Liver (tissue), 9 donors: ENCODE measurements around the gene CDH26. TPM values are rescaled to one million over a fixed set of nuclear protein-coding genes. Genes with fewer than 3 reads are reported as not detected.

Experiments used
- DNase-seq: peaks from one replicate; pipeline ENCODE4 v3.0.0-alpha.2; 2017; ENCODE audit warnings: low spot score
- H3K27ac ChIP-seq, 2 donors: one replicate each; pipeline ENCODE4 v1.7.0; 2013; ENCODE audit warnings: inconsistent platforms in 2 of 2, low read length in 2 of 2, control low read depth in 1 of 2, low read depth in 1 of 2, mild to moderate bottlenecking in 1 of 2
- H3K27me3 ChIP-seq, 4 donors: one replicate each; pipeline versions ENCODE4 v1.6.1 to v1.7.0; 2013; ENCODE audit warnings: low read length in 3 of 4, inconsistent platforms in 1 of 4, mild to moderate bottlenecking in 1 of 4, moderate library complexity in 1 of 4; ENCODE audit not compliant: control insufficient read depth in 4 of 4, insufficient read depth in 4 of 4
- H3K36me3 ChIP-seq, 4 donors: one replicate each; pipeline versions ENCODE4 v1.6.1 to v1.7.0; 2013; ENCODE audit warnings: low read length in 3 of 4, mild to moderate bottlenecking in 3 of 4, low read depth in 1 of 4, moderate library complexity in 1 of 4; ENCODE audit not compliant: control insufficient read depth in 4 of 4, insufficient read depth in 3 of 4
- H3K4me1 ChIP-seq, 4 donors: one replicate each; pipeline versions ENCODE4 v1.6.1 to v1.7.0; 2013; ENCODE audit warnings: low read length in 3 of 4, mild to moderate bottlenecking in 3 of 4, moderate library complexity in 1 of 4; ENCODE audit not compliant: control insufficient read depth in 4 of 4, insufficient read depth in 4 of 4
- H3K4me3 ChIP-seq, 3 donors: one replicate each; pipeline versions ENCODE4 v1.6.1 to v1.7.0; 2013; ENCODE audit warnings: low read length in 3 of 3, control low read depth in 1 of 3, low read depth in 1 of 3, mild to moderate bottlenecking in 1 of 3
- H3K9ac ChIP-seq, 2 donors: one replicate each; pipeline ENCODE4 v1.7.0; 2013; ENCODE audit warnings: low read length in 2 of 2, mild to moderate bottlenecking in 2 of 2, moderate library complexity in 2 of 2, control low read depth in 1 of 2, low read depth in 1 of 2
- H3K9me3 ChIP-seq, 4 donors: one replicate each; pipeline versions ENCODE4 v1.6.1 to v1.7.0; 2013; ENCODE audit warnings: low read length in 3 of 4; ENCODE audit not compliant: control insufficient read depth in 4 of 4
- ATF3 ChIP-seq: IDR thresholded peaks from 2 replicates; pipeline ENCODE4 v1.6.1; 2016; ENCODE audit warnings: antibody characterized with exemption
- CTCF ChIP-seq: fragments of 150-350 bp; IDR thresholded peaks from 2 replicates; pipeline ENCODE4 v1.5.1; 2017; ENCODE audit warnings: improper control_type of control experiment, low read depth, low read length; ENCODE audit not compliant: missing input control
- EGR1 ChIP-seq, 2 donors: IDR thresholded peaks; 2 replicates each; pipeline ENCODE4 v1.6.1; 2016 to 2018; ENCODE audit warnings: antibody characterized with exemption in 2 of 2, low read depth in 2 of 2
- FOXA1 ChIP-seq: IDR thresholded peaks from 2 replicates; pipeline ENCODE4 v1.6.1; 2016; ENCODE audit warnings: antibody characterized with exemption
- FOXA2 ChIP-seq: IDR thresholded peaks from 2 replicates; pipeline ENCODE4 v1.6.1; 2016; ENCODE audit warnings: antibody characterized with exemption
- GABPA ChIP-seq, 2 donors: IDR thresholded peaks in 1 of 2; conservative IDR thresholded peaks in 1 of 2; 2 replicates each; pipeline ENCODE4 v1.6.1; 2016; ENCODE audit warnings: antibody characterized with exemption in 2 of 2, mild to moderate bottlenecking in 1 of 2, moderate library complexity in 1 of 2
- HNF4A ChIP-seq, 2 donors: conservative IDR thresholded peaks; 2 replicates each; pipeline ENCODE4 v1.6.1; 2016; ENCODE audit warnings: antibody characterized with exemption in 2 of 2, mild to moderate bottlenecking in 2 of 2
- HNF4G ChIP-seq: IDR thresholded peaks from 2 replicates; pipeline ENCODE4 v1.6.1; 2016; ENCODE audit warnings: antibody characterized with exemption
- JUND ChIP-seq, 2 donors: IDR thresholded peaks; 2 replicates each; pipeline ENCODE4 v1.6.1; 2016; ENCODE audit warnings: antibody characterized with exemption in 2 of 2
- MAX ChIP-seq: IDR thresholded peaks from 2 replicates; pipeline ENCODE4 v1.6.1; 2016; ENCODE audit warnings: antibody characterized with exemption
- NR2F2 ChIP-seq: IDR thresholded peaks from 2 replicates; pipeline ENCODE4 v1.6.1; 2016; ENCODE audit warnings: antibody characterized with exemption
- RAD21 ChIP-seq, 2 donors: IDR thresholded peaks; 2 replicates each; pipeline ENCODE4 v1.6.1; 2016; ENCODE audit warnings: antibody characterized with exemption in 2 of 2, mild to moderate bottlenecking in 2 of 2
- REST ChIP-seq: IDR thresholded peaks from 2 replicates; pipeline ENCODE4 v1.6.1; 2016; ENCODE audit warnings: antibody characterized with exemption, mild to moderate bottlenecking
- RXRA ChIP-seq, 2 donors: IDR thresholded peaks; 2 replicates each; pipeline ENCODE4 v1.6.1; 2017 to 2018; ENCODE audit warnings: antibody characterized with exemption in 2 of 2, mild to moderate bottlenecking in 1 of 2
- SP1 ChIP-seq: IDR thresholded peaks from 2 replicates; pipeline ENCODE4 v1.6.1; 2018; ENCODE audit warnings: antibody characterized with exemption, mild to moderate bottlenecking
- TAF1 ChIP-seq: conservative IDR thresholded peaks from 2 replicates; pipeline ENCODE4 v1.6.1; 2016; ENCODE audit warnings: antibody characterized with exemption, mild to moderate bottlenecking
- YY1 ChIP-seq: IDR thresholded peaks from 2 replicates; pipeline ENCODE4 v1.6.1; 2016; ENCODE audit warnings: antibody characterized with exemption, mild to moderate bottlenecking
- ZBTB33 ChIP-seq: IDR thresholded peaks from 2 replicates; pipeline ENCODE4 v1.6.1; 2016; ENCODE audit warnings: antibody characterized with exemption
- WGBS: extraction: QIAGEN DNeasy Blood & Tissue Kit; methylation state at CpG from one replicate; pipeline ENCODE4 v1.1.7; 2013; 5-methylcytosine and 5-hydroxymethylcytosine counted together
- polyA plus RNA-seq, 2 donors: library from polyadenylated mRNA; stranded (reverse) in 1 of 2; unstranded in 1 of 2; fragments of 200-250 nt in 1 of 2; fragments of >200 nt in 1 of 2; fragmentation: Nextera tagmentation in 1 of 2; extraction: Ambion mirVana in 1 of 2; gene quantifications; one replicate each; pipeline versions ENCODE4 v1.2.1 to v1.2.3, GENCODE V29; 2013 to 2015
- total RNA-seq, 2 donors: library from RNA; depleted of rRNA; stranded (reverse); fragments of >200 nt; gene quantifications; one replicate each; pipeline ENCODE4 v1.2.3, GENCODE V29; 2014
- donor health status: healthy.
- donor health status: healthy.
- donor health status: healthy.
- donor health status: healthy.
- donor health status: healthy.

Gene CDH26
- total and polyA plus RNA-seq, 4 donors, result 0.03 to 0.70 (median 0.43) TPM

GRCh38 chr20:60006261-60006660, 48.0 kb downstream of the CDH26 start:
- Histone ChIP-seq H3K4me1 (no peaks in the 10 kb centered on the region), H3K36me3 (peaks cover 0 to 1% (median 0%) of the 10 kb centered on the region in 4 donors), H3K27me3 (peaks cover 0 to 3% (median 0%) of the 10 kb centered on the region in 4 donors), H3K27ac (no peak overlapping the region), H3K9me3 (no peaks in the 10 kb centered on the region), H3K9ac (no peak overlapping the region), H3K4me3 (no peak overlapping the region)
- 88% methylated on average over 4 of the region's 4 CpGs for WGBS
- no peak for DNase-seq
- TF ChIP-seq HNF4A (conservative IDR thresholded peaks at IDR 0.05) (no peak), RXRA (IDR thresholded peaks at IDR 0.05) (no peak), REST (no peak), EGR1 (IDR thresholded peaks at IDR 0.05; ENCODE audit: low read depth in 2 of 2) (no peak), TAF1 (no peak), FOXA2 (no peak), ZBTB33 (no peak), ATF3 (no peak), CTCF (no peak), SP1 (no peak), MAX (no peak), NR2F2 (no peak), GABPA (IDR thresholded peaks at IDR 0.05 in 1 of 2, conservative IDR thresholded peaks at IDR 0.05 in 1 of 2) (no peak), YY1 (no peak), RAD21 (IDR thresholded peaks at IDR 0.05) (no peak), FOXA1 (no peak)

GRCh38 chr20:60007464-60007863, 49.2 kb downstream of the CDH26 start:
- DNase-seq, result no peak
- Histone ChIP-seq H3K4me3 (no peak overlapping the region), H3K9ac (no peak overlapping the region), H3K36me3 (peaks cover 0 to 1% (median 0%) of the 10 kb centered on the region in 4 donors), H3K27ac (no peak overlapping the region), H3K9me3 (no peaks in the 10 kb centered on the region), H3K4me1 (no peaks in the 10 kb centered on the region), H3K27me3 (peaks cover 0 to 3% (median 0%) of the 10 kb centered on the region in 4 donors)
- WGBS, result 48% methylated on average over 2 of the region's 2 CpGs
- no peak for TF ChIP-seq ATF3
- TF ChIP-seq JUND (IDR thresholded peaks at IDR 0.05), result no peak
- TF ChIP-seq MAX, result no peak
- no peak for TF ChIP-seq RXRA (IDR thresholded peaks at IDR 0.05)
- no peak for TF ChIP-seq GABPA (IDR thresholded peaks at IDR 0.05 in 1 of 2, conservative IDR thresholded peaks at IDR 0.05 in 1 of 2)
- no peak for TF ChIP-seq FOXA2
- no peak for TF ChIP-seq FOXA1
- TF ChIP-seq ZBTB33, result no peak
- TF ChIP-seq SP1, result no peak
- TF ChIP-seq HNF4G, result no peak
- no peak for TF ChIP-seq NR2F2
- TF ChIP-seq HNF4A (conservative IDR thresholded peaks at IDR 0.05), result no peak
- TF ChIP-seq EGR1 (IDR thresholded peaks at IDR 0.05; ENCODE audit: low read depth in 2 of 2), result no peak
